ENCODE measurements around the gene P3H3.
"Not testable (repeated sequence)": the region's sequence is repeated elsewhere in the genome, so short reads cannot be mapped to it uniquely, and the experiment has no call there.

The P3H3 gene

GRCh38 chr12:6845395-6845794 is 17.2 kb downstream of the P3H3 start:
- DNase-seq (ENCODE audit: low spot score): no peak

- no peak for DNase-seq (ENCODE audit: low spot score)
Measured at GRCh38 chr12:6846316-6846869, 18.2 kb downstream of the P3H3 start.

DNA sequence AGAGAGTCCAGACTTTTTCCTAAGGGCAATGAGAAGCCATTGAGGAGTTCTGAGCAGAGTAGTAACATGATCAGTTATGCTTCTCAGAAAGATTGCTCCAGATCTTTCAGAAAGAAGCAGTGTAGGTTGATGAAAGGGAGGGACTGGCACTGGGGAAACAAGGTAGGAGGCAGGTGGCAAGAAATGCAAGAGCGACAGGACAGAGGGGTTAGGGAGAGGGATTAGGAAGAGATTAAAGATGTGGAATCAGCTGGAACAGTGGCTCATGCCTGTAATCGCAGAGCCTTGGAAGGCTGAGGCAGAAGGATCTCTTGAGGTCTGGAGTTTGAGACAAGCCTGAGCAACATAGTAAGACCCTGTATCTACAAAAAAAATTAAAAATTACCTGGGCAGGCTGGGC is 19.5 kb downstream of the P3H3 start:
- no peak for DNase-seq (ENCODE audit: low spot score)

DNA sequence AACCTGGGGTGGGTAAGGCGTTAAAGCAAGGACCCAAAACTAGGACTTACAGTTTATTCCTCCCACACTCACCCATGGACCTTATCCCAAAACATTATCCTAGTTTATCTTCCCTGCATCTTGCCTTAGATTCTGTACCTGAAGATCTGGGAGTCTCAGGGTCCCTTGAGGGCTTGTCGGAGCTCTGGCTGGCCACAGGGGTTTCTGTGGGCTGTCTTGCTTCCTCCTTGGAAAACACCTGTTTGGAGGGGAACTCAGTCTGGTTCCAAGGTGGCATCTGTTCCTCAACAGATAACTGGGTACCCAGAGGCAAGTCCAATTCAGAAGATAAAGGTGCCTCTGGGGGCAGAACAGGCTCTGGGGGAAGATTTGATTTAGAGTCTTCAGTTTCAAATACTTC is 21.2 kb downstream of the P3H3 start:
- no peak for DNase-seq (ENCODE audit: low spot score)

GRCh38 chr12:6849976-6850560 is 21.9 kb downstream of the P3H3 start:
- no peak for DNase-seq (ENCODE audit: low spot score)

DNA sequence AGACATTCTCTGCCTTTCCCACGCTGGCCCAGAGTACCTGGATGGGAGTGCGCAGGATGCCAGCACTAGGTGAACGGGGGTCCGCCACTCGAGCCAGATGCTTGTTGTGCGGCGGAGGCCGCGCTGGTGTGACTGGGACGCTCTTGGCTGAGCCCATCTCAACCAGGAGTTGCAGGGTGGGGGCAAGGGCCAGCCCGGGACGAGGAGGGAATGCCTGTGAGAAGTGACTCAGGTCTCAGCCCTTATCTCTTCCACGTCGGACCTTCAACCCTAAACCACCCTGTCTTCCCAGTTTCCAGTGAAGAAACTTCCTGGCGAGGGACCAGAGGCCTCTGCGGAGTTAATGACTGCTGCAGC is 22.6 kb downstream of the P3H3 start:
- DNase-seq (ENCODE audit: low spot score): no peak

- DNase-seq (ENCODE audit: low spot score): peak; percentile 98
Measured at GRCh38 chr12:6851153-6851920, 23.1 kb downstream of the P3H3 start, which contains the start of gene CDCA3. TSS of gene CDCA3 (minus strand) at chr12:6851286. CDS start at chr12:6850952, 334 bp downstream.

GRCh38 chr12:6851921-6852650 is 23.9 kb downstream of the P3H3 start, which contains the start of gene USP5:
TSS of gene USP5 (plus strand) at chr12:6852150. CDS start at chr12:6852180, 30 bp downstream.
- DNase-seq (ENCODE audit: low spot score): peak; percentile 100

- peak; percentile 74 for DNase-seq (ENCODE audit: low spot score)
Measured at GRCh38 chr12:6852651-6853354, 24.6 kb downstream of the P3H3 start.

GRCh38 chr12:6853626-6854025 is 25.4 kb downstream of the P3H3 start:
- DNase-seq (ENCODE audit: low spot score): no peak

DNA sequence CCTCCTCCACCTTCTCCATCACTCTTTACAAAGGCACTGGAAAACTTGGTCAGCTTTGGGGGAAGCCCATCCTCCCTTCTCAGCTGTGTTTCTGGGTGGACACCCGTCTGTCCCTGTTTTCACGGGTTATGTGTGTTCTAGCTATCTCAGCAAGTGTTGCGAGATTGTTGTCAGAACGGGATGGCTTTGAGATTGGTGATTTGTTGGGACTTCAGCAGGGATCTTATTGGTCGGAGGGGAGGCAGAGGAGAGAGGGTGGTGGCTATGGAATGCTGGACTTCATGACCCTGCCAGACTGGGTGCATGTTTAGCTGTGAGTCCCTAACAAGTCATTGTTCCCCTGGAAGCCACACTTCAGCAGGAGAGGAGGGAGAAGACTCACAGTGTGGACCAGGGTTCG is 25.8 kb downstream of the P3H3 start:
- no peak for DNase-seq (ENCODE audit: low spot score)

GRCh38 chr12:6855322-6855721 is 27.1 kb downstream of the P3H3 start:
- DNase-seq (ENCODE audit: low spot score): no peak

DNA sequence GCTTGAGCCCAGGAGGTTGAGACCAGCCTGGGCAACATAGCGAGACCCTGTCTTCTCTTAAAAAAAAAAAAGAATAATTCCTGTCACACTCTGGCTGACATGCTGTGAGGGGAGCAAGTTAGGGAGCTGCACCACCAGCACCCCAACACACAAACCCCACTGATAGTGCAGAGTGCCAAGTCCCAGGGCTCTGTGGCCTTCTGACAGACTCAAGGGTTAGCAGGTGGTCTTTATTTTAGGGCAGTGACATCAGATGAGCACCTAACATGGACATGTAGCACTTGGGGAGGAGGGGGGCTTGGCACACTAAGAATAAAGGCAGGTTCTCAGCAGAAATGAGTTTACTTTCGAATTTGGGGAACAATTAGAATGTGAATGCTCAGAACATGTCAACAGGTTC is 30.6 kb downstream of the P3H3 start:
- DNase-seq (ENCODE audit: low spot score): no peak

DNA sequence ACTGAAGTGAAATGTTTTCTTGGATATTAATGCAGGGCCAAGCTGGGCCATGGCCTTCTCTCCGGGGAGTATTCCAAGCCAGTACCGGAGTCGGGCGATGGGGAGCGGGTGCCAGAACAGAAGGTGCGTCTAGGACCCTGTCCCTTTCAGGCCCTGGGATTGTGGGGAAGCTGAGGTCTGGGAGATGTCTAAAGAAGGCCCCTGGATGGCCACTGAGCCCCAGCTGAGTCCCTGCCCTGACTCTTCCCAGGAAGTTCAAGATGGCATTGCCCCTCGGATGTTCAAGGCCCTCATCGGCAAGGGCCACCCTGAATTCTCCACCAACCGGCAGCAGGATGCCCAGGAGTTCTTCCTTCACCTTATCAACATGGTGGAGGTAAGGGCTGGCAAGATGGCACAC is 31.9 kb downstream of the P3H3 start:
- no peak for DNase-seq (ENCODE audit: low spot score)

DNA sequence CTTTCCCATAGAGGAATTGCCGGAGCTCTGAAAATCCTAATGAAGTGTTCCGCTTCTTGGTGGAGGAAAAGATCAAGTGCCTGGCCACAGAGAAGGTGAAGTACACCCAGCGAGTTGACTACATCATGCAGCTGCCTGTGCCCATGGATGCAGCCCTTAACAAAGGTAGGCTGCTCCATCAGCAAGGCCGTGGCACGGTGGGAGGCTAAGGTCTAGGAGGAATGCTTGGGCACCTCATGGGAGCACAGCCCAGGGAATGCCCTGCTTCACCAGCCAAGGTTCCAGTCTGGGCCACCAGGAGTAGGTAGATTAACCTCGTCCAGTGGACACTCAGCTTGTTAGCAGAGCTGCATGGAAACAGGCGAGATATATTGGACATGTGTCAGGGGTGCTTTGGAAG is 32.7 kb downstream of the P3H3 start:
- no peak for DNase-seq (ENCODE audit: low spot score)

DNA sequence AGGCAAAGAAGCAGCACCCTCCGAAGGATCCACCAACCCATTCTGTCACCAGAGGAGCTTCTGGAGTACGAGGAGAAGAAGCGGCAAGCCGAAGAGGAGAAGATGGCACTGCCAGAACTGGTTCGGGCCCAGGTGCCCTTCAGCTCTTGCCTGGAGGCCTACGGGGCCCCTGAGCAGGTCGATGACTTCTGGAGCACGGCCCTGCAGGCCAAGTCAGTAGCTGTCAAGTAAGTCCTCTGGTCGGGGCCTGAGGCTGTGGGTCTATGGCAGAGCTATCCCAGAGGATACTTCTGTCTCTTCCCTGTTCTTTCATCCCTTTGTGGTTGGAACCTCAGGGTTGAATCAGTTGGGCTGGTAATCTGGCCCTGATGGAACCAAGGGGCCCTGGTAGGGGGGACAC is 33.2 kb downstream of the P3H3 start:
- no peak for DNase-seq (ENCODE audit: low spot score)

- DNase-seq (ENCODE audit: low spot score): no peak
Measured at GRCh38 chr12:6863033-6863432, 34.8 kb downstream of the P3H3 start.

DNA sequence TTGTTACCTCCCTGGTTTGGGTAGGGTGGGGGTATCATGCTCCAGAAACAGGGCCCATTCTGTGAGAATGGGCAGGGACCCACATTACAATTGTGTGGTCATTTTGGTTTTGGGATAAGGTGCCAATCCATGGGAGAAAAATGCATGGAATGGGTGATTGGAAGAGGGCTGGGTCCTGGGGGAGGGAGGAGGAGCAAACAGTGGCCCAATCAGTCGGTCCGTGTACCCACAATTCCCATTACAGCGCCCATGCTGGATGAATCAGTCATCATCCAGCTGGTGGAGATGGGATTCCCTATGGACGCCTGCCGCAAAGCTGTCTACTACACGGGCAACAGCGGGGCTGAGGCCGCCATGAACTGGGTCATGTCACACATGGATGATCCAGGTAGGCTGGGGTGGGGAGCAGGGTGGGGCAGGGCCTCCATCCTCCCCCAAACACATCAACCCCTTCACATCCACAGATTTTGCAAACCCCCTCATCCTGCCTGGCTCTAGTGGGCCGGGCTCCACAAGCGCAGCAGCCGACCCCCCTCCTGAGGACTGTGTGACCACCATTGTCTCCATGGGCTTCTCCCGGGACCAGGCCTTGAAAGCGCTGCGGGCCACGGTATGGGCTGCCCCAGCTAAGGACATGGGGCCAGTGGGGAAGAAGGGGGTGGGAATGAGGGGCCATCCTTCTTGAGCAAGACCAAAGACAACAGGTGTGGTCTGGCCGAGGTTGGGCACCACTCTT is 35.5 kb downstream of the P3H3 start:
- no peak for DNase-seq (ENCODE audit: low spot score)

DNA sequence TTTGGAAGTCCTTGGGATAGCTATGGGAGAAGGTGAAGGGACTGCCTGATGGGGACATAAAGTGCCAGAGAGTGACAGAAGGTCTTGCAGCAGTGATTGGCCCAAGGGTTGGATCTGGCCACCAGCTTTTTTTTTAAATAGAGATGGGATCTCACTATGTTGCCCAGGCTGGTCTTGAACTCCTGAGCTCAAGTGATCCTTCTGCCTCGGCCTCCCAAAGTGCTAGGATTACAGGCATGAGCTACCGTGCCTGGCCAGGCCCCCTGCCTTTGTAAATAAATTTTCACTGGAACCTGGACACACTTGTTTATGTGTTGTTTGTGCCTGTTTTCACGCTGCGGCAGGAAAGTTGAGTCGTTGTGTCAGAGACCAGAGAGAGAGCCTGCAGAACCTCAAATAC is 37.1 kb downstream of the P3H3 start:
- not testable (repeated sequence) for DNase-seq (ENCODE audit: low spot score)

DNA sequence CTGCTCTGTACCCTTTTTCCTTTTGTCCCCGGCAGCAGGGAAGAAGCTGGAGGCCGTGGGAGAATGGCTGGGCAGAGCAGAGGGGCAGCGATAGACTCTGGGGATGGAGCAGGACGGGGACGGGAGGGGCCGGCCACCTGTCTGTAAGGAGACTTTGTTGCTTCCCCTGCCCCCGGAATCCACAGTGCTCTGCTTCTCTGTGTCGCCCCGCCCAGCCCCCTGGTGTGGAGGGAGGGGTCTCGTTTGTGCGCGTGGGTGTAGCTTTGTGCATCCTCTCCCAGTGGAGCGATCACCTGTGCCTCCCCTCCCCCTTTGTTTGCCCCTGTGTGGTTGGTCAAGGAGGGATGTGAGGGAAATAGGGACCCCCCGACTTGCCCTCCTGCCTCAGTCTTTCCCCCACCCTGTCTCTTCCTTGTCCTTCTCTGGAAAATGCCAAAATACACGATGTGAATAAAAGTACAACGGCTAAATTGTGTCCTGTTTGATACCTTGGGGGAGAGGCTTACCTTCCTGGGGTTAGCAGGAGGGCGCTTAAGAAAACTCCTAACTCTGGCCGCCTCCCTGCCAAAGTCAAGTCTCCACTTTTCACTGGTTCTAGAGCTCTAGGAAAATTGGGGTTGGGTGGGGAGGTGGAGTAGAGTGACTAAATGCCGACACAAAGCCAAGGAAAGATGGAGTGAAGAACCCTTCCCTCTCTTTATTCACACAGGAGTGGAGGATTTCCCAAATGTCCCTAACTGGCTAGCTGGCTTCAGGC is 38.1 kb downstream of the P3H3 start:
- DNase-seq (ENCODE audit: low spot score): peak; percentile 56

DNA sequence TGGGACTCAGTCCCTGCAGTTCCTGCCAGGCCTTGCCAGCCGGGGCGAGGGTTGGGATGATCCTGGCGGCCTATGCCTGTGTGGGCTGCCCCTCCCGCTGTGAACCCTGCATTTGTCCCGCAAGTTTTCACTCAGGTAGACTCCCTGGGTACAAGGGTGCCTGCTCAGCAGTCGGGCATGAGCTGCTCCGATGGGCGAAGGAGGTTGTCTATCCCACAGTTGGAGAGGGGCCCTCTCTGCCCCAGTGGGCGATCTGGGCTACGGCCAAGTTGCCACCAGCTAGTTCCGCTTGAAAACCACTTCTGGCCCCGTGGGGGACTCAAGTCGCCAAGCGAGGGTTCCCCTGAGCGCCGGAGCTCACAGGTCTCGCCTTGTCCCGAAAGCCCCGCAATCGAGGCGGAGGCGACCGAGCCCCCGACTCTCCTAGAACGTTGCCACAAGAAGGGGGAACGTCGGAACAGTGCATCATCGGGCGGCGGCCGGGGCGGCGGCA is 38.8 kb downstream of the P3H3 start:
- no peak for DNase-seq (ENCODE audit: low spot score)

Data from ecto neural progenitor cell (in vitro differentiated cells).